SH-SY5Y (cell line): ENCODE data around the gene UBE2N.

Source experiments
- GATA2 ChIP-seq: IDR thresholded peaks from 2 replicates; pipeline ENCODE4 v1.6.1; 2011; ENCODE audit warnings: mild to moderate bottlenecking, low read depth, low read length
- GATA3 ChIP-seq: IDR thresholded peaks from 2 replicates; pipeline ENCODE4 v1.6.1; 2011; ENCODE audit warnings: low read depth, mild to moderate bottlenecking, low read length, moderate library complexity

- TF ChIP-seq GATA2 (no peak), GATA3 (no peak)
Observed at GRCh38 chr12:93449277-93449676, 7.5 kb upstream of the UBE2N start.
